Sigmoid colon (tissue), 7 donors: Measurements from ENCODE around the gene MYO15A. TPM values are rescaled to one million over a fixed set of nuclear protein-coding genes. Genes with fewer than 3 reads are reported as not detected.

Experiments
- DNase-seq: peaks from one replicate; pipeline ENCODE4 v3.0.0-alpha.2; 2019
- H3K27ac ChIP-seq, 4 donors: fragments of 200-600 bp; sonication (generic); one replicate each; pipeline ENCODE4 v1.5.1; 2016 to 2019; ENCODE audit warnings: mild to moderate bottlenecking in 1 of 4
- H3K27me3 ChIP-seq, 3 donors: fragments of 200-600 bp; sonication (generic); one replicate each; pipeline ENCODE4 v1.5.1; 2019; ENCODE audit warnings: mild to moderate bottlenecking in 1 of 3
- H3K36me3 ChIP-seq, 4 donors: fragments of 200-600 bp; sonication (generic); one replicate each; pipeline ENCODE4 v1.5.1; 2016 to 2019
- H3K4me1 ChIP-seq, 4 donors: fragments of 200-600 bp; sonication (generic); one replicate each; pipeline ENCODE4 v1.5.1; 2017 to 2019
- H3K4me3 ChIP-seq, 4 donors: fragments of 200-600 bp; sonication (generic); one replicate each; pipeline ENCODE4 v1.5.1; 2017 to 2019; ENCODE audit warnings: mild to moderate bottlenecking in 2 of 4, moderate library complexity in 1 of 4
- H3K9me3 ChIP-seq, 4 donors: fragments of 200-600 bp in 3 of 4; sonication (generic) in 3 of 4; one replicate each; pipeline versions ENCODE4 v1.5.1 to v1.6.1; 2013 to 2019
- CTCF ChIP-seq, 4 experiments: fragments of 450-650 bp in 3 of 4; fragments of 200-600 bp in 1 of 4; IDR thresholded peaks; one replicate each; pipeline ENCODE4 v1.5.1; 2016 to 2019; ENCODE audit warnings: antibody characterized with exemption in 4 of 4, mild to moderate bottlenecking in 3 of 4, moderate library complexity in 2 of 4
- EP300 ChIP-seq, 4 donors: sonication (generic); formaldehyde crosslinking; IDR thresholded peaks; one replicate each; pipeline ENCODE4 v1.6.1; 2017; ENCODE audit warnings: antibody characterized with exemption in 4 of 4
- POLR2A ChIP-seq, 2 donors: fragments of 450-650 bp; IDR thresholded peaks; one replicate each; pipeline ENCODE4 v1.6.1; 2016; ENCODE audit warnings: antibody characterized with exemption in 2 of 2, mild to moderate bottlenecking in 2 of 2, moderate library complexity in 2 of 2
- POLR2AphosphoS5 ChIP-seq, 4 donors: sonication (generic); formaldehyde crosslinking; IDR thresholded peaks; one replicate each; pipeline ENCODE4 v1.6.1; 2017; ENCODE audit warnings: antibody characterized with exemption in 4 of 4
- WGBS, 2 donors: extraction: QIAGEN DNeasy Blood & Tissue Kit; methylation state at CpG; one replicate each; pipeline ENCODE4 v1.1.7; 2013; 5-methylcytosine and 5-hydroxymethylcytosine counted together
- intact Hi-C: fragments of 100-400 bp; cut with DNase I; formaldehyde crosslinking; loops from one replicate; pipeline ENCODE4 v1.15.1; 2023
- polyA plus RNA-seq, 3 donors: library from polyadenylated mRNA; stranded (reverse); fragments of 200-250 nt; gene quantifications; one replicate each; pipeline ENCODE4 v1.2.3, GENCODE V29; 2013
- total RNA-seq, 4 donors: library from RNA; depleted of rRNA; stranded (reverse); fragments of >200 nt; gene quantifications; one replicate each; pipeline ENCODE4 v1.1.0, GENCODE V29; 2016
- donor health status: healthy with polysubstance abuse.
- donor health status: Bipolar disorder and iron deficiency.
- donor health status: healthy.

MYO15A gene
- total and polyA plus RNA-seq, 7 donors, result 0.60 to 3.6 (median 0.72) TPM; not detected in 1

DNA sequence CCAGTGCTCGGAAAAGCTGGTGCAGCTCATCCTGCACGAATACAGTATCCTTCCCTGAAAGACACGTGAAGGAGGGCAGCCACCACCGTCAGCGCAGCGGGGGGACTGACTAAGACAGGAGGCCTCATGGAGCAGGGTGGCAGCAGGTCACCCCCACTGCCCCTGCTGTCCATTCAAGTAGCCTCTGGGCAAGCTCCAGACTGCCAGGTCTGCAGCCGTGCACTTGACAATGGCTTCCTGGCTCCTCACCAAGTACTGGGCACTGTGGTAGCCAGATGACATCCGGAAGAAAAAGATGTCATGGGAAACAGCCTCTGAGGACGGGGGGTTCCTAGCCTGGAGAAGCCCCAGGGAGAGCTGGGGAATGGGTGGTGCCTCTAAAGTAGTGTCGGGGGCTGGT, 7.9 kb upstream of the MYO15A start:
- Histone ChIP-seq H3K27me3 (no peaks in the 10 kb centered on the region), H3K27ac (no peak overlapping the region), H3K9me3 (no peaks in the 10 kb centered on the region), H3K4me1 (no peaks in the 10 kb centered on the region), H3K4me3 (no peak overlapping the region), H3K36me3 (peaks cover 5 to 94% (median 45%) of the 10 kb centered on the region in 4 donors)
- no peak for TF ChIP-seq POLR2A (IDR thresholded peaks at IDR 0.05)
- no peak for TF ChIP-seq EP300 (IDR thresholded peaks at IDR 0.05)
- TF ChIP-seq POLR2AphosphoS5 (IDR thresholded peaks at IDR 0.05), result no peak
- no peak for TF ChIP-seq CTCF (IDR thresholded peaks at IDR 0.05)
- DNase-seq, result no peak
- intact Hi-C loops, result no loop called here
- WGBS, 2 donors, result 90 to 93% methylated on average over 10 of the region's 10 CpGs

DNA sequence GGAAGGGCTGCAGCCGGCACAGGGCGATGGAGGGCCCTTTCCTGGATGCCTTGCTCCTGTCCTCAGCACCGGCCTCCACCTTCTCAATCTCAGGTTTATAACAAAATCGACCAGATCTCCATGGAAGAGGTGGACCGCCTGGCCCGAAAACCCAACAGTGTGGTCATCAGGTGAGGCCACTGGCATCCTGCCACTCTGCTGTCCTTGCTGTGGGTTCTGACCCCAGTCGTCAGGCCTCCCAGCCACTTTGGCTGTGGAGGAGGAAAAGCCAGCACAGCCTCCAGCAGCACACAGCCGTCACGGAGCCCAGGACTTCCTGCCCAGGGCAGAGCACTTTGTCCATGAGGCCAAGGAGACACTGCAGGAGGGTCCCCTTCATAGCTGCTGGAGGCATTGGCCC, 6.7 kb upstream of the MYO15A start:
- Histone ChIP-seq H3K27me3 (no peaks in the 10 kb centered on the region), H3K9me3 (no peaks in the 10 kb centered on the region), H3K4me1 (no peaks in the 10 kb centered on the region), H3K36me3 (peaks cover 2 to 94% (median 42%) of the 10 kb centered on the region in 4 donors), H3K4me3 (no peak overlapping the region), H3K27ac (no peak overlapping the region)
- intact Hi-C loops, result no loop called here
- no peak for TF ChIP-seq CTCF (IDR thresholded peaks at IDR 0.05)
- no peak for TF ChIP-seq POLR2AphosphoS5 (IDR thresholded peaks at IDR 0.05)
- TF ChIP-seq POLR2A (IDR thresholded peaks at IDR 0.05), result no peak
- no peak for TF ChIP-seq EP300 (IDR thresholded peaks at IDR 0.05)
- DNase-seq, result no peak
- 92 to 93% methylated on average over 9 of the region's 9 CpGs for WGBS, 2 donors

GRCh38 chr17:18102640-18103039, 5.9 kb upstream of the MYO15A start:
- TF ChIP-seq POLR2A (IDR thresholded peaks at IDR 0.05) (no peak), POLR2AphosphoS5 (IDR thresholded peaks at IDR 0.05) (no peak), CTCF (IDR thresholded peaks at IDR 0.05) (no peak), EP300 (IDR thresholded peaks at IDR 0.05) (no peak)
- H3K27me3 ChIP-seq, result no peaks in the 10 kb centered on the region
- no peaks in the 10 kb centered on the region for H3K9me3 ChIP-seq
- intact Hi-C loops, result no loop called here
- H3K36me3 ChIP-seq, result peaks cover 0 to 91% (median 43%) of the 10 kb centered on the region in 4 donors
- no peak overlapping the region for H3K27ac ChIP-seq
- no peak overlapping the region for H3K4me3 ChIP-seq
- H3K4me1 ChIP-seq, result no peaks in the 10 kb centered on the region
- no peak for DNase-seq
- 74 to 89% methylated on average over 3 of the region's 3 CpGs for WGBS, 2 donors

GRCh38 chr17:18105027-18105426, 3.5 kb upstream of the MYO15A start:
- 92 to 94% methylated on average over 3 of the region's 3 CpGs for whole genome bisulfite sequencing, 2 donors

More at GRCh38 chr17:18105027-18105426, 3.5 kb upstream of the MYO15A start:
- Histone ChIP-seq H3K9me3 (no peaks in the 10 kb centered on the region), H3K27me3 (no peaks in the 10 kb centered on the region), H3K36me3 (peaks cover 0 to 67% (median 20%) of the 10 kb centered on the region in 4 donors), H3K4me3 (no peak overlapping the region), H3K4me1 (no peaks in the 10 kb centered on the region), H3K27ac (no peak overlapping the region)
- TF ChIP-seq POLR2AphosphoS5 (IDR thresholded peaks at IDR 0.05), result no peak
- no peak for TF ChIP-seq EP300 (IDR thresholded peaks at IDR 0.05)
- no peak for TF ChIP-seq CTCF (IDR thresholded peaks at IDR 0.05)
- TF ChIP-seq POLR2A (IDR thresholded peaks at IDR 0.05), result no peak
- DNase-seq, result no peak
- intact Hi-C loops, result no loop called here
